H54 (cell line): ENCODE measurements around the gene EN1.

Source experiments
- DNase-seq: peaks from one replicate; pipeline ENCODE4 v3.0.0; 2011; ENCODE audit warnings: low spot score, mixed read lengths; ENCODE audit not compliant: insufficient read length
- FAIRE-seq: peaks from 3 replicates; lab custom pipeline; 2011; peaks lifted over from hg19 to GRCh38; lab: Jason Lieb, UNC
- POLR2A ChIP-seq: IDR thresholded peaks from 2 replicates; pipeline ENCODE4 v1.6.1; 2011; ENCODE audit warnings: low read depth, mild to moderate bottlenecking, low read length

Gene EN1

GRCh38 chr2:118846953-118847761, at the start of gene EN1:
Gene EN1, minus strand, starts transcription at chr2:118847648. Its CDS starts 481 bp downstream, at chr2:118847167.
- TF ChIP-seq POLR2A: no peak
- FAIRE-seq (no peak), DNase-seq (no peak)

DNA sequence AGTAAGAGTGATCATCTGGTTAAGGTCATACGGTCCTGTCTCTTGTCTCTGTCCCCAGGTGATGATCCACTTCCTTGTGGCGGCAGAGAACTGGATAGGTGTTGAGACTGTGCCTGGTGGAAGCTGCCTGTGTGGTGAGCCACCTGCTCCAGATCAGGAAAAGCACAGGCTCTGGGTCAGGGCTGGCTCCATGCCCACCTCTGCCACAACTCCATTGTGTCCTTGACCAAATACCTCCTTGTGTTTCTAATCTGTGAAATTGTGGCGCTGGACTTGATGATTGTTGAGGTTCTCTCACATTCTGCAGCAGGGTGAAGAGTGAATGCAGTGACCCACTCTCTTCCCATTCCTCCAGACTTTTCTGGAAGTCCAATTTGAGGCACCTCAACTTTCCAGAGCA, 45.7 kb upstream of the EN1 start:
- TF ChIP-seq POLR2A: no peak
- DNase-seq: no peak
- no peak for FAIRE-seq

- DNase-seq: no peak
- no peak for FAIRE-seq
- no peak for TF ChIP-seq POLR2A
These were observed 42.5 kb upstream of the EN1 start for GRCh38 chr2:118889995-118890394.

GRCh38 chr2:118883792-118884191, 36.3 kb upstream of the EN1 start:
- FAIRE-seq (no peak), DNase-seq (no peak)
- TF ChIP-seq POLR2A: no peak

DNA sequence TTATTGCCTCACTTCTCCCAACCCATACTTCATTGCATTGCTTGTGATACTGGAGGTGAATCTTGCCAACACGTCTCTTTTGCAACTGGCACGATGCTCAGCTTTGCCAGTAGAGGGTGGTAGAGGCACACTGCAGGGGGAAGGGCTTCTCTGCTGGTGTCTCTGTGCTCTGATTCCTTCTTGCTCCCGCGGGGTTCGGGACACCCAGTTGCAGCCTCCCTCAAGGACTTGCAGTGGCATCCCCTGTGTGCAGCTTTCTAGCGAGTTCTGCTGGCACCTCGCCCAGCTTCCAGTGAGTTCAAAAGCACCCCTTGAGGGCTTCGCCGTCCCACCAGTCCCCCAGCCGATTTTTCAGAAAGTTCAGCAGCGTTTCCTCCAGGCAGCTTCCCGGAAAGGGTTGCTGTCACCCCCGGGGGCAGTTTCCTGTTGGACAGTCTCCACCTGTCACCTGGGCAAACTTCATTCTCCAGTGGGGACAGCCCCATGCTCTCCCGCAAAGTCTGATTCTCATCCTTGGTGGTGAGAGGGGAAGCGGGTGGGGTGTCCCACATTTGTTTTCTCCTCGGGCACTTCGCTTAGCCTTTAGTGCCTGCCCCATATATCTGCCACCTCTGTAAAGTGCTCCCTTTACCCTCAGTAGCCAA, 35.4 kb upstream of the EN1 start:
- FAIRE-seq (peak; percentile 53), DNase-seq (peak; percentile 28)
- TF ChIP-seq POLR2A: no peak

- DNase-seq (peak; percentile 41), FAIRE-seq (no peak)
- no peak for TF ChIP-seq POLR2A
These were observed 34.2 kb upstream of the EN1 start for GRCh38 chr2:118881490-118882129.

DNA sequence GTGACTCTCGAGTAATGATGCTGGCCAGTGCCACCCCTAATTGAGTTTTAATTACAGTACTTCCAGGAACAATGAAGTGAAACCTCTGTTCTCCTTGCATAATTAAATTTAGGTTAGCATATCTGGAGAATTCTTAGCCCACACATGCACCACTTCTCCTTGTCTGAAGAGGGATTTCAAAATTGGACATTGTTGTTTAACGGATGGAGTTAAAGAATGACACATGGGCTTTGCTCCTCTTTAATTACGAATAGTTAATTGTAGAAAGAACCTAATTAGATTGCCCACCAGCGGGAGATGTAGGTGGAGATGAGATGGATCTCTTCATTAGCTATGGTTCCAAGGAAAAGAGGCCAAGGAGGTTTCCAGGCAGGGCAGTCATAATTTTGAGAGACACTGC, 33.1 kb upstream of the EN1 start:
- no peak for TF ChIP-seq POLR2A
- DNase-seq: no peak
- no peak for FAIRE-seq

GRCh38 chr2:118878531-118879149, 31.2 kb upstream of the EN1 start:
- no peak for DNase-seq
- TF ChIP-seq POLR2A: no peak
- FAIRE-seq: no peak

- FAIRE-seq (no peak), DNase-seq (no peak)
- TF ChIP-seq POLR2A: no peak
These were observed 27.9 kb upstream of the EN1 start for GRCh38 chr2:118875318-118875717.

GRCh38 chr2:118874324-118874723, 26.9 kb upstream of the EN1 start:
- no peak for TF ChIP-seq POLR2A
- DNase-seq (no peak), FAIRE-seq (no peak)

DNA sequence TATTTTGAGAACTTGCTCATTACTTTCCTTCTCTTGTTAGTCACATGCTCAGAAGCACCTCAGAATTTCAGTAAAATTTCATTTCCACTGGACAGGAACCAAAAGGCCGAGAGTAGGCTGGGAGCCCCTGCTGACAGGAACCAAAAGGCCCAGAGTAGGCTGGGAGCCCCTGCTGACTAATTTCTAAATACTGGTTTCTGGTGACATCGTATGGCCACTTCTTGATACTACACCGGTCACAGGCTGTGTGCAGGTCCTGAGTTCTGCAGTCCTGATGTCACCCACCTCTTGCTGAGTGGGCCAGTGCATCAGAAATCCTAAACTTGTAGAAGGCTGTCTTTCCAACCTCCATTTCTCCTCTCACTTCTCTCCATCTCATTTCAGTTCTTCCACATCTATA, 17.7 kb upstream of the EN1 start:
- peak; percentile 56 for DNase-seq
- peak; percentile 65 for FAIRE-seq
- no peak for TF ChIP-seq POLR2A

DNA sequence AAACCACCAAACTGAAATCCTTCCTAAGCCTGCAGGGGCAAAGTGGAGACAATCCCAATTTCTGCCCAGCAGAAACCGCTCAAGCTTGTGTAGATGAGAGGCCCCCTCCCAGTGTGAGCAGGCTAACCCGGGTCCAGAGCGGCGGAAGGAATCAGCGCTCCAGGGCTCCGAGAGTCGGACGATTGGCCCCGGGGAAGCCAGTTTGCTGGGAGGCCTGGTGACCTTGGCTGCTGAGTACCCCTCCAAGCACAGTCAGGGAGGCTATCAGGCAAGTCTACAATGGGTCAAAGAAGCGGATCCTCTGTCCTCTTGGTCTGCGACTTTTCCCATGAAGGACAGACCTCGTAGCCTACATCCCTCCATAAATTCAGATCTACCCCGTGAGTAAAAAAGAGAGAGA, 16.8 kb upstream of the EN1 start:
- FAIRE-seq: no peak

GRCh38 chr2:118861731-118862130, 14.3 kb upstream of the EN1 start:
- no peak for DNase-seq
- no peak for FAIRE-seq
- no peak for TF ChIP-seq POLR2A

More for the DNA sequence above, 16.8 kb upstream of the EN1 start:
- TF ChIP-seq POLR2A: no peak
- no peak for DNase-seq

DNA sequence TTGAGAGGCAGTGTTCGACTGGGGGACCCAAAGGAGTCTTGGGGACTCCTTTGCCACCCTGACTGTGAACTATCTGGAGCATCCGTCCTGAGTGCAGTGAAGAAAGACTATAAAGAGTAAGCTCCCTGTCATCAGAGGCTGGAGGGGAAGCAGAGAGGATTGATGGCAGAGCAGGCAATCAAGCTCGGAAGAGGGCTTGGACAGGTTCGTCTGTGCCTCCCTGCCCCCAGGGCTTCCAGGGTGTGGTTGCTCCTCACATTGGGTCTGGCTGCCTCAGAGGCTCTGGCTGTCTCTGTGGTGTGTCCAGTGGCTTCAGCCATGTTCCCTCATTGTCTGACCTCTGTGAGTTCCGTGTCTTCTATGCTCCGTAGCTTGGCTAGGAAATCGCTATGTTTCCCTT, 13.8 kb upstream of the EN1 start:
- DNase-seq (no peak), FAIRE-seq (no peak)
- TF ChIP-seq POLR2A: no peak

GRCh38 chr2:118860506-118860905, 13.1 kb upstream of the EN1 start:
- DNase-seq (no peak), FAIRE-seq (no peak)
- TF ChIP-seq POLR2A: no peak
